Panc1 (cell line): ENCODE results near the gene ATP6V0A4.

Source experiments
- CTCF ChIP-seq: fragments of 450-650 bp; IDR thresholded peaks from 2 replicates; pipeline ENCODE4 v1.5.1; 2017; ENCODE audit warnings: mild to moderate bottlenecking
- POLR2AphosphoS5 ChIP-seq: IDR thresholded peaks from 2 replicates; pipeline ENCODE4 v1.6.1; 2012; ENCODE audit warnings: mild to moderate bottlenecking, low read depth, low read length, moderate library complexity
- TCF7L2 ChIP-seq: IDR thresholded peaks from 2 replicates; pipeline ENCODE4 v1.6.1; 2011; ENCODE audit warnings: mild to moderate bottlenecking, low read depth, low read length, inconsistent platforms
- TF ChIP-seq, protein P1 (sequence below), 2 experiments: IDR thresholded peaks; 2 replicates each; pipeline ENCODE4 v1.6.1; 2011 to 2012; ENCODE audit warnings: low read depth in 2 of 2, control low read depth in 1 of 2, low read length in 1 of 2, mild to moderate bottlenecking in 1 of 2, moderate library complexity in 1 of 2; ENCODE audit not compliant: insufficient read depth in 1 of 2

- no peak for TF ChIP-seq CTCF
- no peak for TF ChIP-seq POLR2AphosphoS5
- no peak for TF ChIP-seq TCF7L2
- TF ChIP-seq, protein P1, sequence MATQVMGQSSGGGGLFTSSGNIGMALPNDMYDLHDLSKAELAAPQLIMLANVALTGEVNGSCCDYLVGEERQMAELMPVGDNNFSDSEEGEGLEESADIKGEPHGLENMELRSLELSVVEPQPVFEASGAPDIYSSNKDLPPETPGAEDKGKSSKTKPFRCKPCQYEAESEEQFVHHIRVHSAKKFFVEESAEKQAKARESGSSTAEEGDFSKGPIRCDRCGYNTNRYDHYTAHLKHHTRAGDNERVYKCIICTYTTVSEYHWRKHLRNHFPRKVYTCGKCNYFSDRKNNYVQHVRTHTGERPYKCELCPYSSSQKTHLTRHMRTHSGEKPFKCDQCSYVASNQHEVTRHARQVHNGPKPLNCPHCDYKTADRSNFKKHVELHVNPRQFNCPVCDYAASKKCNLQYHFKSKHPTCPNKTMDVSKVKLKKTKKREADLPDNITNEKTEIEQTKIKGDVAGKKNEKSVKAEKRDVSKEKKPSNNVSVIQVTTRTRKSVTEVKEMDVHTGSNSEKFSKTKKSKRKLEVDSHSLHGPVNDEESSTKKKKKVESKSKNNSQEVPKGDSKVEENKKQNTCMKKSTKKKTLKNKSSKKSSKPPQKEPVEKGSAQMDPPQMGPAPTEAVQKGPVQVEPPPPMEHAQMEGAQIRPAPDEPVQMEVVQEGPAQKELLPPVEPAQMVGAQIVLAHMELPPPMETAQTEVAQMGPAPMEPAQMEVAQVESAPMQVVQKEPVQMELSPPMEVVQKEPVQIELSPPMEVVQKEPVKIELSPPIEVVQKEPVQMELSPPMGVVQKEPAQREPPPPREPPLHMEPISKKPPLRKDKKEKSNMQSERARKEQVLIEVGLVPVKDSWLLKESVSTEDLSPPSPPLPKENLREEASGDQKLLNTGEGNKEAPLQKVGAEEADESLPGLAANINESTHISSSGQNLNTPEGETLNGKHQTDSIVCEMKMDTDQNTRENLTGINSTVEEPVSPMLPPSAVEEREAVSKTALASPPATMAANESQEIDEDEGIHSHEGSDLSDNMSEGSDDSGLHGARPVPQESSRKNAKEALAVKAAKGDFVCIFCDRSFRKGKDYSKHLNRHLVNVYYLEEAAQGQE (IDR thresholded peaks at IDR 0.05; ENCODE audit: insufficient read depth in 1 of 2, low read depth in 2 of 2, low read length in 1 of 2), result no peak
Measured at GRCh38 chr7:138813945-138814344, 15.9 kb upstream of the ATP6V0A4 start.
